Esophagus squamous epithelium (tissue), 5 donors: Measurements from ENCODE around the gene QKI. TPM values are rescaled to one million over a fixed set of nuclear protein-coding genes. Genes with fewer than 3 reads are reported as not detected.

Experiments used
- DNase-seq: peaks from one replicate; lab custom pipeline; 2025; lab: John Stamatoyannopoulos, UW
- H3K27ac ChIP-seq, 4 donors: fragments of 200-600 bp; sonication (generic); one replicate each; pipeline ENCODE4 v1.5.1; 2016 to 2019; ENCODE audit warnings: mild to moderate bottlenecking in 1 of 4
- H3K27me3 ChIP-seq, 4 donors: fragments of 200-600 bp; sonication (generic); 1 replicate in 3 of 4; 2 replicates in 1 of 4; pipeline versions ENCODE4 v1.5.1 to v1.6.0; 2017 to 2021; ENCODE audit warnings: antibody characterized with exemption in 1 of 4
- H3K36me3 ChIP-seq, 3 donors: fragments of 200-600 bp; sonication (generic); one replicate each; pipeline ENCODE4 v1.5.1; 2016 to 2019
- H3K4me1 ChIP-seq, 3 donors: fragments of 200-600 bp; sonication (generic); one replicate each; pipeline ENCODE4 v1.5.1; 2017 to 2019
- H3K4me3 ChIP-seq, 4 donors: fragments of 200-600 bp; sonication (generic); 1 replicate in 3 of 4; 2 replicates in 1 of 4; pipeline ENCODE4 v1.5.1; 2016 to 2019; ENCODE audit warnings: mild to moderate bottlenecking in 2 of 4, moderate library complexity in 1 of 4
- H3K9me3 ChIP-seq, 3 donors: fragments of 200-600 bp; sonication (generic); one replicate each; pipeline ENCODE4 v1.5.1; 2016 to 2019
- CTCF ChIP-seq, 6 experiments: fragments of 450-650 bp in 4 of 6; fragments of 200-600 bp in 2 of 6; sonication (generic) in 2 of 6; IDR thresholded peaks; one replicate each; pipeline ENCODE4 v1.5.1; 2016 to 2019; ENCODE audit warnings: antibody characterized with exemption in 6 of 6, mild to moderate bottlenecking in 4 of 6, moderate library complexity in 4 of 6
- POLR2A ChIP-seq, 4 donors: fragments of 450-650 bp; IDR thresholded peaks; one replicate each; pipeline ENCODE4 v1.6.1; 2017; ENCODE audit warnings: antibody characterized with exemption in 4 of 4, mild to moderate bottlenecking in 4 of 4, moderate library complexity in 3 of 4
- WGBS, 2 donors: methylation state at CpG; one replicate each; pipeline ENCODE4 v1.1.5; 2018; 5-methylcytosine and 5-hydroxymethylcytosine counted together
- intact Hi-C: fragments of 100-400 bp; cut with DNase I; formaldehyde crosslinking; loops from one replicate; pipeline ENCODE4 v1.15.0; 2022
- total RNA-seq, 4 donors: library from RNA; depleted of rRNA; stranded (reverse); fragments of >200 nt; gene quantifications; one replicate each; pipeline ENCODE4 v1.1.0, GENCODE V29; 2016
- donor health status: DM: yes; HTN: yes; CAD: no.

Gene QKI
- total RNA-seq, 4 donors from 2014 or later: 46.2 to 149 (median 65.4) TPM

GRCh38 chr6:163409712-163410111, 4.8 kb upstream of the QKI start:
- H3K4me3 ChIP-seq: no peak overlapping the region
- WGBS, 2 donors: 84 to 93% methylated on average over 12 of the region's 12 CpGs
- peaks cover 9 to 33% (median 12%) of the 10 kb centered on the region in 3 donors for H3K4me1 ChIP-seq
- no peak overlapping the region for H3K27ac ChIP-seq
- TF ChIP-seq POLR2A (IDR thresholded peaks at IDR 0.05): no peak
- no peak for TF ChIP-seq CTCF (IDR thresholded peaks at IDR 0.05)
- intact Hi-C loops: loop anchor here (10.0 kb wide), 1 partner anchor 555 kb away; no protein-coding TSS in a partner anchor
- no peaks in the 10 kb centered on the region for H3K27me3 ChIP-seq
- no peaks in the 10 kb centered on the region for H3K9me3 ChIP-seq
- no peaks in the 10 kb centered on the region for H3K36me3 ChIP-seq
- DNase-seq: no peak

- no peak for DNase-seq
- 6 to 31% methylated on average over 1 of the region's 1 CpG for WGBS, 2 donors
These were observed 2.2 kb upstream of the QKI start for GRCh38 chr6:163412341-163412740.

GRCh38 chr6:163412801-163413344, 1.6 kb upstream of the QKI start:
- intact Hi-C loops: loop anchor here (10.0 kb wide), 1 partner anchor 558 kb away; no protein-coding TSS in a partner anchor
- Histone ChIP-seq H3K36me3 (no peaks in the 10 kb centered on the region), H3K4me3 (peak overlapping the region; percentile 88 to 100 (median 97)), H3K4me1 (peaks cover 0 to 19% (median 0%) of the 10 kb centered on the region in 3 donors), H3K27ac (peak overlapping the region; percentile 91 to 100 (median 99)), H3K27me3 (no peaks in the 10 kb centered on the region), H3K9me3 (no peaks in the 10 kb centered on the region)
- TF ChIP-seq CTCF (IDR thresholded peaks at IDR 0.05): no peak
- WGBS, 2 donors: 5 to 8% methylated on average over 14 of the region's 14 CpGs
- no peak for DNase-seq

More at GRCh38 chr6:163412341-163412740, 2.2 kb upstream of the QKI start:
- no peak for TF ChIP-seq POLR2A (IDR thresholded peaks at IDR 0.05)
- Histone ChIP-seq H3K27me3 (no peaks in the 10 kb centered on the region), H3K36me3 (no peaks in the 10 kb centered on the region), H3K4me1 (peaks cover 0 to 14% (median 0%) of the 10 kb centered on the region in 3 donors), H3K9me3 (no peaks in the 10 kb centered on the region), H3K27ac (peak overlapping the region in 3 of 4 donors; percentile 91 to 100 (median 100)), H3K4me3 (peak overlapping the region in 3 of 4 donors; percentile 96 to 100 (median 98))
- intact Hi-C loops: loop anchor here (10.0 kb wide), 1 partner anchor 558 kb away; no protein-coding TSS in a partner anchor

- intact Hi-C loops: loop anchor here (10.0 kb wide), 1 partner anchor 559 kb away; no protein-coding TSS in a partner anchor
These were observed 987 bp upstream of the QKI start for GRCh38 chr6:163413345-163414116.

More at GRCh38 chr6:163413345-163414116, 987 bp upstream of the QKI start:
- H3K27ac ChIP-seq: peak overlapping the region; percentile 91 to 100 (median 99)
- peak; percentile 24 for DNase-seq
- peaks cover 0 to 26% (median 2%) of the 10 kb centered on the region in 3 donors for H3K4me1 ChIP-seq
- no peaks in the 10 kb centered on the region for H3K27me3 ChIP-seq
- no peaks in the 10 kb centered on the region for H3K9me3 ChIP-seq
- H3K4me3 ChIP-seq: peak overlapping the region; percentile 88 to 100 (median 97)
- 3% methylated on average over 14 to 21 of the region's 109 CpGs for WGBS, 2 donors
- TF ChIP-seq POLR2A (IDR thresholded peaks at IDR 0.05) (peak in 2 of 4 donors; percentile 57 to 89), CTCF (IDR thresholded peaks at IDR 0.05) (peak in 1 of 6 experiments; percentile 13)
- no peaks in the 10 kb centered on the region for H3K36me3 ChIP-seq
